H1 (cell line): ENCODE results near the gene ROR1. TPM values are rescaled to one million over a fixed set of nuclear protein-coding genes. Genes with fewer than 3 reads are reported as not detected.

ENCODE experiments used
- CTCF ChIA-PET: fragments of 300-600 bp; sonication (Branson Sonifier 250); formaldehyde crosslinking; loops from one replicate; lab custom pipeline; 2021; ENCODE audit not compliant: partially characterized antibody; lab: Charles Lee
- POLR2A ChIA-PET: fragments of 300-600 bp; sonication (Branson Sonifier 250); formaldehyde crosslinking; loops from one replicate; lab custom pipeline; 2021; ENCODE audit warnings: inconsistent platforms; ENCODE audit not compliant: partially characterized antibody; lab: Charles Lee
- DNase-seq, 2 experiments: peaks; one replicate each; pipeline versions ENCODE4 v3.0.0 to v3.0.0-alpha.2; 2010 to 2022; ENCODE audit warnings: low spot score in 2 of 2, low read depth in 1 of 2, mixed read lengths in 1 of 2
- FAIRE-seq: peaks from 2 replicates; lab custom pipeline; 2011; peaks lifted over from hg19 to GRCh38; lab: Jason Lieb, UNC
- H2AFZ ChIP-seq: 2 replicates; pipeline ENCODE4 v1.8.1; 2012; ENCODE audit warnings: low read length, inconsistent platforms
- H2AK5ac ChIP-seq: 2 replicates; pipeline ENCODE4 v1.6.1; 2013; ENCODE audit warnings: low read depth, low read length
- H2BK120ac ChIP-seq: replicated peaks from 2 replicates; pipeline ENCODE3; 2013; ENCODE audit warnings: low read depth, low read length, inconsistent platforms
- H2BK12ac ChIP-seq: 2 replicates; pipeline ENCODE4 v1.6.1; 2013; ENCODE audit warnings: low read depth, low read length
- H2BK15ac ChIP-seq: 2 replicates; pipeline ENCODE4 v1.6.1; 2013; ENCODE audit warnings: low read length
- H2BK20ac ChIP-seq: 2 replicates; pipeline ENCODE4 v1.6.1; 2013; ENCODE audit warnings: low read length
- H2BK5ac ChIP-seq: 2 replicates; pipeline ENCODE4 v1.6.1; 2013; ENCODE audit warnings: low read depth, low read length
- H3K14ac ChIP-seq: 2 replicates; pipeline ENCODE4 v1.6.1; 2013; ENCODE audit warnings: inconsistent platforms; ENCODE audit not compliant: insufficient read length
- H3K18ac ChIP-seq: 2 replicates; pipeline ENCODE4 v1.6.1; 2013; ENCODE audit warnings: low read length; ENCODE audit errors: extremely low read depth
- H3K23ac ChIP-seq: 2 replicates; pipeline ENCODE4 v1.6.1; 2013; ENCODE audit warnings: inconsistent platforms; ENCODE audit not compliant: insufficient read length
- H3K23me2 ChIP-seq: 2 replicates; pipeline ENCODE4 v1.6.1; 2013; ENCODE audit warnings: low read depth, low read length
- H3K27ac ChIP-seq: 2 replicates; pipeline ENCODE4 v1.6.1; 2011; ENCODE audit warnings: low read depth, low read length, inconsistent platforms
- H3K27me3 ChIP-seq, 4 experiments: replicated peaks in 1 of 4; 1 replicate in 1 of 4; 2 replicates in 3 of 4; pipeline versions ENCODE4 v1.6.1 to v1.8.1; 2011 to 2013; ENCODE audit warnings: low read length in 3 of 4, mild to moderate bottlenecking in 3 of 4, inconsistent platforms in 2 of 4, mixed read lengths in 2 of 4, moderate library complexity in 1 of 4; ENCODE audit not compliant: control insufficient read depth in 3 of 4, insufficient read depth in 3 of 4; ENCODE audit errors: extremely low read depth in 1 of 4
- H3K36me3 ChIP-seq, 4 experiments: 2 replicates each; pipeline versions ENCODE4 v1.6.1 to v1.8.1; 2011 to 2013; ENCODE audit warnings: mild to moderate bottlenecking in 4 of 4, low read length in 3 of 4, moderate library complexity in 2 of 4, control low read depth in 1 of 4, inconsistent platforms in 1 of 4; ENCODE audit not compliant: insufficient read depth in 4 of 4, control insufficient read depth in 2 of 4
- H3K4ac ChIP-seq: replicated peaks from 2 replicates; pipeline ENCODE3; 2013; ENCODE audit warnings: low read length, low read depth, mixed read lengths, inconsistent platforms; ENCODE audit not compliant: insufficient read length
- H3K4me1 ChIP-seq, 4 experiments: replicated peaks in 1 of 4; 1 replicate in 1 of 4; 2 replicates in 3 of 4; pipeline versions ENCODE4 v1.6.1 to v1.8.1; 2011 to 2013; ENCODE audit warnings: low read length in 3 of 4, inconsistent platforms in 2 of 4, mixed read lengths in 1 of 4; ENCODE audit not compliant: insufficient read depth in 4 of 4, control insufficient read depth in 3 of 4
- H3K4me2 ChIP-seq, 2 experiments: 2 replicates each; pipeline versions ENCODE4 v1.6.1 to v1.8.1; 2011 to 2013; ENCODE audit warnings: low read depth in 2 of 2, low read length in 2 of 2, control low read depth in 1 of 2, inconsistent platforms in 1 of 2, mild to moderate bottlenecking in 1 of 2; ENCODE audit not compliant: insufficient read depth in 1 of 2
- H3K4me3 ChIP-seq, 4 experiments: fragments of 200-600, 300-600 bp in 1 of 4; sonication (generic), shearing (Covaris generic), sonication (Bioruptor Twin) in 1 of 4; 2 replicates each; pipeline versions ENCODE4 v1.5.1 to v1.8.1; 2011 to 2016; ENCODE audit warnings: low read length in 4 of 4, low read depth in 3 of 4, control low read depth in 2 of 4, inconsistent platforms in 2 of 4, mild to moderate bottlenecking in 2 of 4, mixed read lengths in 1 of 4, moderate library complexity in 1 of 4; ENCODE audit not compliant: insufficient read depth in 2 of 4; ENCODE audit errors: extremely low read depth in 1 of 4
- H3K56ac ChIP-seq: replicated peaks from 2 replicates; pipeline ENCODE3; 2013; ENCODE audit warnings: low read depth, mild to moderate bottlenecking, mixed read lengths, low read length, inconsistent platforms; ENCODE audit not compliant: insufficient read length
- H3K79me1 ChIP-seq: 2 replicates; pipeline ENCODE4 v1.6.1; 2013; ENCODE audit warnings: low read depth, low read length, control low read depth
- H3K79me2 ChIP-seq, 2 experiments: 2 replicates each; pipeline versions ENCODE4 v1.6.1 to v1.8.1; 2012 to 2013; ENCODE audit warnings: low read length in 2 of 2, mild to moderate bottlenecking in 2 of 2, inconsistent platforms in 1 of 2; ENCODE audit not compliant: insufficient read depth in 2 of 2, control insufficient read depth in 1 of 2
- H3K9ac ChIP-seq, 4 experiments: replicated peaks in 1 of 4; 1 replicate in 1 of 4; 2 replicates in 3 of 4; pipeline versions ENCODE4 v1.6.1 to v1.8.1; 2011 to 2013; ENCODE audit warnings: low read depth in 3 of 4, low read length in 3 of 4, control low read depth in 2 of 4, mild to moderate bottlenecking in 2 of 4, moderate library complexity in 2 of 4, inconsistent platforms in 1 of 4; ENCODE audit errors: extremely low read depth in 1 of 4
- H3K9me3 ChIP-seq, 2 experiments: 2 replicates each; pipeline versions ENCODE4 v1.6.1 to v1.8.1; 2012 to 2013; ENCODE audit warnings: mild to moderate bottlenecking in 2 of 2, moderate library complexity in 2 of 2, control low read depth in 1 of 2, inconsistent platforms in 1 of 2, low read depth in 1 of 2, low read length in 1 of 2, mixed read lengths in 1 of 2; ENCODE audit not compliant: insufficient read depth in 2 of 2
- H4K20me1 ChIP-seq, 2 experiments: replicated peaks in 1 of 2; 2 replicates each; pipeline versions ENCODE3 to v1.8.1; 2011 to 2013; ENCODE audit warnings: inconsistent platforms in 2 of 2, low read length in 2 of 2, mild to moderate bottlenecking in 1 of 2; ENCODE audit not compliant: insufficient read depth in 2 of 2, control insufficient read depth in 1 of 2
- H4K5ac ChIP-seq: 2 replicates; pipeline ENCODE4 v1.6.1; 2013; ENCODE audit warnings: low read length, low read depth, mixed read lengths, inconsistent platforms; ENCODE audit not compliant: insufficient read length
- H4K8ac ChIP-seq: 2 replicates; pipeline ENCODE4 v1.8.0; 2013; ENCODE audit warnings: mild to moderate bottlenecking, moderate library complexity, low read length, inconsistent platforms; ENCODE audit not compliant: insufficient read depth; ENCODE audit errors: extremely low read depth
- H4K91ac ChIP-seq: replicated peaks from 2 replicates; pipeline ENCODE3; 2013; ENCODE audit warnings: low read length, mixed read lengths, inconsistent platforms; ENCODE audit not compliant: insufficient read length
- BCL11A ChIP-seq, 2 experiments: IDR thresholded peaks; one replicate each; pipeline ENCODE4 v1.6.1; 2011; ENCODE audit warnings: low read depth in 2 of 2, low read length in 2 of 2, mild to moderate bottlenecking in 2 of 2
- BRCA1 ChIP-seq: IDR thresholded peaks from 2 replicates; pipeline ENCODE4 v1.6.1; 2012; ENCODE audit warnings: low read depth, low read length, improper control_type of control experiment
- CTBP2 ChIP-seq: IDR thresholded peaks from 2 replicates; pipeline ENCODE4 v1.7.0; 2011; ENCODE audit warnings: borderline replicate concordance, mild to moderate bottlenecking, moderate library complexity, mixed read lengths, low read length; ENCODE audit not compliant: insufficient read depth, insufficient read length
- FOSL1 ChIP-seq: IDR thresholded peaks from 2 replicates; pipeline ENCODE4 v1.6.1; 2011; ENCODE audit warnings: mild to moderate bottlenecking, low read depth, low read length, moderate library complexity; ENCODE audit not compliant: insufficient read depth
- JUN ChIP-seq: IDR thresholded peaks from 2 replicates; pipeline ENCODE4 v1.6.1; 2011; ENCODE audit warnings: low read depth, mild to moderate bottlenecking, improper control_type of control experiment, low read length
- JUND ChIP-seq: IDR thresholded peaks from 2 replicates; pipeline ENCODE4 v1.6.1; 2011; ENCODE audit warnings: mild to moderate bottlenecking, improper control_type of control experiment, low read length
- KDM5A ChIP-seq: fragments of 200-600 bp; IDR thresholded peaks from 2 replicates; pipeline ENCODE4 v1.7.1; 2012; ENCODE audit warnings: mild to moderate bottlenecking, low read length, inconsistent platforms, mixed read lengths
- PHF8 ChIP-seq: fragments of 200-600 bp; sonication (generic); conservative IDR thresholded peaks from 2 replicates; pipeline ENCODE4 v1.7.1; 2012; ENCODE audit warnings: low read depth, mild to moderate bottlenecking, inconsistent platforms, low read length, moderate library complexity
- POLR2AphosphoS5 ChIP-seq: IDR thresholded peaks from 2 replicates; pipeline ENCODE4 v1.6.1; 2011; ENCODE audit warnings: low read depth, low read length
- RXRA ChIP-seq: IDR thresholded peaks from 2 replicates; pipeline ENCODE4 v1.6.1; 2011; ENCODE audit warnings: low read depth, mild to moderate bottlenecking, low read length, moderate library complexity; ENCODE audit not compliant: insufficient read depth
- SUZ12 ChIP-seq: fragments of 200-600 bp; sonication (generic); IDR thresholded peaks from 2 replicates; pipeline ENCODE4 v1.6.1; 2012; ENCODE audit warnings: mild to moderate bottlenecking, inconsistent platforms, low read length, moderate library complexity, mixed read lengths
- TAF7 ChIP-seq: optimal IDR thresholded peaks from 2 replicates; pipeline ENCODE3; 2011; ENCODE audit warnings: low read depth, mild to moderate bottlenecking, inconsistent platforms, low read length, moderate library complexity, borderline replicate concordance
- WGBS, 2 experiments: shearing (Covaris generic) in 1 of 2; methylation state at CpG; one replicate each; pipeline versions ENCODE4 v1.1.6 to v1.1.7; 2013 to 2015; ENCODE audit warnings: low lambda C conversion rate in 2 of 2, mixed read lengths in 2 of 2, inconsistent platforms in 1 of 2, low coverage in 1 of 2, missing lambda C conversion rate in 1 of 2; ENCODE audit not compliant: insufficient replicate concordance in 2 of 2, insufficient coverage in 1 of 2, insufficient read length in 1 of 2; ENCODE audit errors: extremely low coverage in 1 of 2, missing lambda C conversion rate in 1 of 2; 5-methylcytosine and 5-hydroxymethylcytosine counted together
- polyA plus RNA-seq, 7 experiments: library from polyadenylated mRNA; depleted of rRNA in 3 of 7; stranded (reverse) in 5 of 7; unstranded in 2 of 7; fragments of >200 nt in 5 of 7; fragments of 200-250 nt in 2 of 7; gene quantifications; 1 replicate in 5 of 7; 2 replicates in 1 of 7; 4 replicates in 1 of 7; pipeline versions ENCODE4 v1.2.1 to v1.2.3, GENCODE V29; 2011 to 2013; ENCODE audit warnings: missing spikeins in 2 of 7, mixed read lengths in 2 of 7
- total RNA-seq: library from RNA; stranded (reverse); fragmentation: NEBNext Ultra II Directional; extraction: Animal tissue kit (Norgen Biotek cat#: 25700); gene quantifications from 2 replicates; pipeline ENCODE4 v1.2.1, GENCODE V29; 2021
- TF ChIP-seq, protein P1 (sequence below): IDR thresholded peaks from 2 replicates; pipeline ENCODE4 v1.6.1; 2012; ENCODE audit warnings: inconsistent platforms

ROR1 gene
- total and polyA plus RNA-seq, 2 of the 8 experiments (the other 6 are each of a cell fraction or from before 2014, with no cell fraction given), result 33.6 to 73.6 TPM

DNA sequence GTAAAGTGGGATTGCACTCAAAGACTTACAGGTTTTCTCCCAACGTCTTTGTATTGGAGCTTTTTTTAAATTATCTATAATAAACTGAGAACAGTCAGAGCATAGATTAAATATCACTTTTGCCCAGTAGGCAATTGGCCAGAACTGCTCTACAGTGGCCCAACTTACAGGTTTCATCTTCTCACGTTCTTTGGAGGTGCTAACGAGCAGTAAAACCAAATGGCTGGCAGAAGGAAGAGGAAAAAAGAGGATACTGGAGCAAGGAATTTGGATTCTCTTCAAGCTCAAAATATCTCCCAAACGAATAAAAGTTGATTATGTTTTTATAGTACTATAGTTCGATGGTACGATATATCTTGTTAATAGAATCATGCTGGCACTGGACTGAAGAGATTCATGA lies 201.1 kb downstream of the ROR1 start:
- H3K23ac ChIP-seq, result no peak overlapping the region
- no peaks in the 10 kb centered on the region for H3K27me3 ChIP-seq
- no peak overlapping the region for H2BK5ac ChIP-seq
- no peak overlapping the region for H2AFZ ChIP-seq
- H3K4ac ChIP-seq, result no peak overlapping the region
- H4K5ac ChIP-seq, result no peak overlapping the region
- H3K79me1 ChIP-seq, result peaks cover 3% of the 10 kb centered on the region; the same call in 1 of the 2 replicates
- peaks cover 0 to 4% of the 10 kb centered on the region in 2 experiments for H4K20me1 ChIP-seq
- POLR2A ChIA-PET, result interaction anchor here (1.2 kb wide), 2 partner anchors 10 to 12 kb away, joined by 3 to 5 read pairs; no protein-coding TSS in a partner anchor
- H3K27ac ChIP-seq, result no peak overlapping the region
- no peak overlapping the region for H4K8ac ChIP-seq
- H3K18ac ChIP-seq, result no peak overlapping the region
- no peaks in the 10 kb centered on the region for H3K36me3 ChIP-seq
- no peak for TF ChIP-seq FOSL1
- TF ChIP-seq, protein P1, sequence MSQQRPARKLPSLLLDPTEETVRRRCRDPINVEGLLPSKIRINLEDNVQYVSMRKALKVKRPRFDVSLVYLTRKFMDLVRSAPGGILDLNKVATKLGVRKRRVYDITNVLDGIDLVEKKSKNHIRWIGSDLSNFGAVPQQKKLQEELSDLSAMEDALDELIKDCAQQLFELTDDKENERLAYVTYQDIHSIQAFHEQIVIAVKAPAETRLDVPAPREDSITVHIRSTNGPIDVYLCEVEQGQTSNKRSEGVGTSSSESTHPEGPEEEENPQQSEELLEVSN, result no peak
- no peak for TF ChIP-seq JUND
- TF ChIP-seq BRCA1, result no peak
- no peak for TF ChIP-seq TAF7
- no peak for TF ChIP-seq POLR2AphosphoS5
- no peak for TF ChIP-seq KDM5A
- no peak for TF ChIP-seq PHF8
- TF ChIP-seq CTBP2, result no peak
- no peak for TF ChIP-seq RXRA
- TF ChIP-seq BCL11A (IDR thresholded peaks at IDR 0.05; ENCODE audit: low read depth in 2 of 2, low read length in 2 of 2), result no peak
- TF ChIP-seq SUZ12, result no peak
- TF ChIP-seq JUN, result no peak
- TF ChIP-seq, all 59 proteins: peak for 0
- Histone ChIP-seq H2BK12ac (no peak overlapping the region), H3K56ac (no peak overlapping the region), H2BK120ac (no peak overlapping the region), H3K9me3 (no peaks in the 10 kb centered on the region), H3K14ac (no peak overlapping the region), H3K9ac (no peak overlapping the region), H3K79me2 (peaks cover 0 to 98% of the 10 kb centered on the region in 2 experiments; a peak in 2 of 4 replicates), H2BK15ac (no peak overlapping the region), H2BK20ac (no peak overlapping the region), H3K4me2 (no peak overlapping the region), H2AK5ac (no peak overlapping the region), H3K4me1 (no peaks in the 10 kb centered on the region), H3K4me3 (no peak overlapping the region), H4K91ac (no peak overlapping the region), H3K23me2 (peaks cover under 1% of the 10 kb centered on the region; the same call in 1 of the 2 replicates)
- no peak for DNase-seq
- no peak for FAIRE-seq
- CTCF ChIA-PET, result interaction anchor here (0.9 to 1.6 kb wide), 9 partner anchors 7 to 826 kb away, joined by 3 to 6 read pairs (median 4); no protein-coding TSS in a partner anchor
- WGBS, 2 experiments, result 83% methylated on average over 6 of the region's 6 CpGs; no CpG with 5 or more reads in 1 of the 2 experiments
